ENCODE data around the gene USP43.

- TF ChIP-seq POLR2A (IDR thresholded peaks at IDR 0.05) = no peak
- no peak for TF ChIP-seq CTCF (IDR thresholded peaks at IDR 0.05)
- TF ChIP-seq POLR2AphosphoS5 (IDR thresholded peaks at IDR 0.05) = no peak
These were observed 1.7 kb upstream of the USP43 start for GRCh38 chr17:9643611-9644010.
